ENCODE measurements around the gene ROCK2.

- TF ChIP-seq CTCF (IDR thresholded peaks at IDR 0.05) (no peak), EP300 (IDR thresholded peaks at IDR 0.05) (no peak), POLR2A (IDR thresholded peaks at IDR 0.05) (no peak), POLR2AphosphoS5 (IDR thresholded peaks at IDR 0.05) (no peak)
These were observed 131.8 kb downstream of the ROCK2 start for GRCh38 chr2:11212645-11213044.
